HG03039 (cell line): ENCODE data around the gene SYTL2.
"Not testable (repeated sequence)": the region's sequence is repeated elsewhere in the genome, so short reads cannot be mapped to it uniquely, and the experiment has no call there.

Experiments
- ATAC-seq: cut with Tn5 transposase; IDR thresholded peaks from one replicate; pipeline ENCODE4 v1.9.1; 2021; ENCODE audit warnings: mild to moderate bottlenecking, moderate library complexity; ENCODE audit not compliant: unreplicated experiment

Gene SYTL2

DNA sequence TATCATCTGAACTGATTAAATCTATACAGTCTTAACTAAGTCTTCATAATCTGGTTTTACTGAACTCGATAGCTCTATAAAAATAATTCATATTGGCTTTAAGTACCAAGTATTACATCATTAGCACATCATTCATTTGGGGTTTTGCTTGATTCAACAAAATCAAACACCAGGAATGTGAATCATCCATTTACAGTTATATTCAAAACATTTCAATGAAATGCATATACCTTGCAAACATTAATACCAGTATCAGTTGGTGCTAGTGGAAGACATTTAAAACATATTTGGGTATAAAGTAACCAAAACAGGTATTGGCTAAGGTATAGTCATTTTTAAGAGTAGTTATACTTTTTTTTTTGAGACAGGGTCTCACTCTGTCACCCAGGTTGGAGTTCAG, 112.7 kb downstream of the SYTL2 start:
- no peak for ATAC-seq

DNA sequence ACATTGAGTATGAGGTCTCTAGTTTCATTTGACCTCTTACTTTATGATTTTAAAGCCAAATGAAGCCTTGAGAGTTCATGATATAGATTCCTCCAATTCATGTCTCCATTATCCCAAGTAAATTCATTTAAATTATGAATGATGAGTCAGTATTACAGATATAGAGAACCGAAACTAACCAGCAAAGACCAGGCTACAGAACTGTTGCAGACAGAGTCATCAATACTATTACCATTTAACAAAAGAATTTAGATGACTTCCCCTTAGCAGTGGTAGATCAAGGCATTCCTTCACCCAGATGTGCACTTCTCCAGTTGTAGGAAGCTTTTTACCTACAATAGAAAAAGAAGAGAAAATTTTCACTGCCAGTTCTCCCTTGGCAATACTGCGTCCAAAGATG, 113.2 kb downstream of the SYTL2 start:
- no peak for ATAC-seq

GRCh38 chr11:85695546-85695945, 115.4 kb downstream of the SYTL2 start:
- no peak for ATAC-seq

DNA sequence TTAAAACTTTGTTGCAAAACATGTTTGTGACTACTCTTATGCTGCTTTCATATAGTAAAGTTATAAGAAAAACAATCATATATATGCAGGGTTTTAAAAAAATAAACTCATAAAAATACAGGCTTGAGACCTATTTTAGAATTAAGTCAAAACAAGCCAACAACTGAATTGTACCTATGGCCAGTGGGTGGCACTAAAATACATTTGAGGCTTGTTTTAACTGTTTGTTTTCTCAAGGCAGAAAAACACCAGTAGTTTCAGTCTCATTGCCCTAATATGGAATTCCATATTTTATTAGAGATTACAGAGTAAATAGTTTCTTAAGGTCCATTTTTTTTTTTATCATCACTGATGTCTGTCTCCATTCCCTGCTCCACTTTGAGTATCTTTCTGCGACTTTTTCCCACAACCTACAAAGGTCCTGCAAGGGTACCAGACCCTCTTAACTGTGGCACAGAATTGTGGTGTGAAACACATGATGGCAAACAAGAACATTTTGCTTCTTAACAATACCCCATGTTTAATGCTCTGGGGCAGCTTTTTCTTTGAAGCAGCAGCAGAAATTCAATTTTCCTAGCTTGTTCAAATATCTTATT, 116.5 kb downstream of the SYTL2 start:
- no peak for ATAC-seq

GRCh38 chr11:85685820-85686459, 125.0 kb downstream of the SYTL2 start, which contains the start of gene CCDC89:
Gene CCDC89 (minus strand): TSS chr11:85686195. CDS start chr11:85686130, 65 bp downstream.
- ATAC-seq = no peak

GRCh38 chr11:85685125-85685819, 125.7 kb downstream of the SYTL2 start:
- ATAC-seq = no peak

- peak; percentile 79 for ATAC-seq
Observed at GRCh38 chr11:85682330-85683305, 128.3 kb downstream of the SYTL2 start.

DNA sequence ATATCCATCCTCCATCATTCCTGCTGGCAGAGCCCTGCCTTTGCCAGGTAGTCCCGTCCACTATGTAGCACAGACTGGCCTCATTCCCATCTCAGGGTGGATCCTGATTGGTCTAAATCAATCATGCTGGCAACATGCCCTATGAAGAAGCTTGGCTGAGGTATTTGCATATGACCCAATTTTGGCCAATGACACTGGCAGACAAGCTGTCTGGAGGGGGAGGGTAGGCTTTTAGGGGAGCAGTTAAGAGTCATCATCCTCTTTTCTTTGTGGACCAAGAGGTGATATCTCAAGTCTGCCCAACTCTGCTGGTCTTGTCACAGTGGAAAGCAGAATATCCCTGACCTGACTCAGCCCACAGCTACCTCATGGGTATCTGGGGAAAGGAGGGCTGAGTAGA, 130.0 kb downstream of the SYTL2 start:
- no peak for ATAC-seq

DNA sequence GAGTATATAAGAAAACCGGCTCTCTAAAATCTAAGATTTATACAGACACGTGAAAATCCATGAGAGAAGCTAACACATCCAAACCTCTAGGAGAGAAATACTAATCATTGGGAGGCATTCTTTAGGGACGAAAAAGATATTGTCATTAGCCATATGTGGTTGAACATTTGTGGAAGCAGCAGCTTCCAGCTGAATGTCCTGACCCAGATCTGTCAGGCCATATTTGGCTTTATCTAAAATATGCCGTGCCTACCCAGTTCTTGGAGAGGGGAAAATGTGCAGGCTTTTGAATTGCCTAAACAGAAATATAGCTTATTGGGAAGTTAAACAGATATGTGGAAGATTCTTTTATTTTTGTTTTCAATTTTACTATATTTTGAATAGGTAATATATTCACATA, 131.4 kb downstream of the SYTL2 start:
- ATAC-seq = no peak

DNA sequence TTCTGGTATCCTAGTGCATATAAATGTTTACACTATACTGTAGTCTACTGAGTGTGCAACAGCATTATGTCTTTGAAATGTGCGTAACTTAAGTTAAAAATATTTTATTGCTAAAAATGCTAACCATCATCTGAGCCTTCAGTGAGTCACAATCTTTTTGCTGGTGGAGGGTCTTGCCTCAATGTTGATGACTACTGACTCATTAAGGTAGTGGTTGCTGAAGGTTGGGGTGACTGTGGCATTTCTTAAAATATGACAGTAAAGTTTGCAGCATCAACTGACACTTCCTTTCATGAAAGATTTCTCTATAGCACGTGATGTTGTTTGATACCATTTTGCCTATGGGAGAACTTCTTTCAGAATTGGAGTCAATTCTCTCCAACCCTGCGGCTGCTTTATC, 137.5 kb downstream of the SYTL2 start:
- ATAC-seq = no peak

GRCh38 chr11:85672105-85672902, 138.6 kb downstream of the SYTL2 start:
- ATAC-seq = no peak

- not testable (repeated sequence) for ATAC-seq
Observed at GRCh38 chr11:85670949-85671663, 139.8 kb downstream of the SYTL2 start.

DNA sequence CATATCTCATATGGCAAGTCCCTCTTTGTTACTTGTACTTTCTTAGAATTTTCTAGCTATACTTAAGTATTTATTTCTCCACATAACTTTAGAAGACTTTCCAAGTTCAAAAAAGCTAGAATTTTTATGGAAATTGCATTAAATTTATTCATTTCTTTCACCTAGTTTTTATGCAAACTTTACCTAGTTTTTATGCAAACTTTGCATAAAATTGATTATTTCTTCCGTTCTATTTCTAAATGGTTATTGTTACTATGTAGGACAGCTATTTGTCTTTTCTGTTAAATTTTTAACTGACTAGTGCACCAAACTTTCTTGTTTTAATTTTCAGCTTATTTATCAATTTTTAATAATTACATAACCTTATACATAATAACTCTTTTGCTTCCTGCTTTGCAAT, 142.8 kb downstream of the SYTL2 start:
- no peak for ATAC-seq

GRCh38 chr11:85666687-85667086, 144.3 kb downstream of the SYTL2 start:
- no peak for ATAC-seq

DNA sequence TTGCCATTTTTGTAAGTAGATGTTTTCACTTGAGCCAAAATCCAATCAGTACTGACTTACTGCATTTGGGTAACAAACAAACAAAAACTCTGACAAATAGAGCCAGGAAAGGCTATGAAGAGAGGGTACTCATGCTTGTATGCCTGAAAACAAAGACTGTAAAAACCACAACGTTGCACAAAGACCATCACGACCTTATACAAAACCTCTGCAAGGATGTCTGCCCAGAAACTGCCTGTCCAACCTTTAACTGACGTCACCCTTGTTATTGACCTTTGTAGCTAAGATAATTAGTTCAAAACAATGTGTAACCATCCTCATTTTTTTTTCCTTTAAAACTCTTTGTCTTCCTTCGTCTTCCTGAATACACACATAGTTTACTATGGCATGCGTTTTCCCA, 145.2 kb downstream of the SYTL2 start:
- ATAC-seq = no peak

DNA sequence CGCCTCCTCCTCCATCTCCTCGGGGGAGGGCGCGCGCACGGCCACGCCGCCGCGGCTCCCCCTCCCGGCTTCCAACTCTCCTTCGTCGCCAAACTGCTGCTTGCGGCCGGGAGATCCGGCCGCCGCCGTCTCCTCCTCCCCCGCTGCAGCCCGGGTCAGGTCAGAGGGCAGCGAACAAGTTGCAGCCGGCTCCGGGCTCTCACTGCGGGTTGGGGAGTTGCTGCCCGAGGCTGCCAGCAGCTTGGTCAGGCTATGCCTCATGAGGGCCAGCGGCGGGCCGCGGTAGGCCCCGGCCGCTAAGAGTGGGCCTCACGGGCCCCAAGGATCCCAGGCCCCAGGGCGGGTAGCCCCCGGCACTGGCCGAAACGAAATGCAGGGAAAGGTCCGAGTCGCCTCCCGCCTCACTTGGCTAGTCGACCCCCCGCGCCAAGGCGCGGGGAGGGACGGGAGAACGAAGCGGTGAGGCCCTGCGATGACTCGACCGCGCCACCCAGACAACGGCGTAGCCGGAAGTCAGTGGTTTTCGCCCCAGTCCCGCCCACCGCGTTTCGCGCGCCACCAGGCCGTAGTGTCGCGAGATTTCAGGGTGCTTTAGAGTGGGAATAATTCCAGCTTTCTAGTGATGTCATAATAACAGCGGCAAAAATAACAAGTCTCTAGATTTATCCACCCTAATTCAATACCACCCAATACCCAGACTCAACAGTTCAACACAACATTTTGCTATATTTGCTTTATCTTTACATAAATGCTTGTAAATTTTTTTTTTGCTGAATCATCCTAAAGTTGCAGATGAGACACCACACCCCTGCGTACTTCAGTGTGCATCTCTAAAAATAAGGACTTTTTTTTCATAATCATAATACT, 146.1 kb downstream of the SYTL2 start, which contains the start of gene CREBZF:
TSS of gene CREBZF (minus strand) at position 515 of the 867 bp plus-strand sequence. CDS start at position 261, 254 bp downstream.
- peak; percentile 87 for ATAC-seq

DNA sequence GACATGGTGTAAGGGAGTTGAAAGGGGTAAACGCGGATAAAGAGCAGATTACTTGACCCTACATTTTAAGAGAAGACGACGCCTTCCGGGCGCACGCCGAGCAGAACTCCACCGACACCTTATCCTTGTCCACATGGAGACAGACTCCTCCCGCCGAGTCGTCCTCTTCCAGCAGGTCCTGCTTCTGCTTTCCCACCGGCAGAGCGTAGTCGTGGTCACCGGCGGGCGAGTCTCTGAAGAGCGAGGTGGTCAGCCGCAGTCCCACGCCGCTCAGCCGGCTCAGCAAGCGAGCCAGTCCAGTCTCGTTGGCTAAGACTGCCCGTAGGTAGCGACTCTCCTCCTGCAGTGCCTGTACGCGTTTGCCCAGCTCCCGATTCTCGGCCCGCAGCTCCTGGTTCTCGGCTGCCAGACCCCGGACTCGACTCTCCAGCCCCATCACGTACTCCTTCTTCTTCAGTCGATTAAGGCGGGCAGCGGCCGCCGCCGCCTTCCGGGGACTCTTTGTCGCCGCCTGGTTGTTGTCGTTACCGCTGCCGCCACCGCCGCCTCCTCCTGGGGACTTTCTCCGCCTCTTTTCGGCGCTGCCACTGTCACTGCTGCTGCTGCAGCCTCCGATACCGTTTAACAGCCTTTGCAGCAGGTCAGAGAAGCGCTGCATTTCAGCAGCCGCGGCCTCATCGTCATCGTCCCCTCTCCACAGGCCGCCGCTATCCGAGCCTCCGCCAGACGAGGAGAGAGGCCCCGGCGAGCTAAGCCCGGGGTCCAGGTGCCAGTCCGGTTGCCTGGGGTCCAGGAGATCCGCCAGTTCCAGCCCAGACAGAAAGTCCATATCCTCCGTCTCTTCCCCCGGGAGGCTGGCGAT, 147.0 kb downstream of the SYTL2 start:
- peak; percentile 69 for ATAC-seq
